Fibroblast of villous mesenchyme (primary cell): ENCODE results near the gene LNX2. TPM values are rescaled to one million over a fixed set of nuclear protein-coding genes. Genes with fewer than 3 reads are reported as not detected.

Experiments used
- DNase-seq: peaks from one replicate; pipeline ENCODE4 v3.0.0-alpha.2; 2010; ENCODE audit warnings: low read depth
- H3K4me3 ChIP-seq: 2 replicates; pipeline ENCODE4 v1.5.1; 2011; ENCODE audit warnings: low read depth, mild to moderate bottlenecking, low read length
- CTCF ChIP-seq: IDR thresholded peaks from 2 replicates; pipeline ENCODE4 v1.5.1; 2012; ENCODE audit warnings: low read depth, mild to moderate bottlenecking, low read length; ENCODE audit not compliant: insufficient read depth
- total RNA-seq: library from RNA; depleted of rRNA; stranded (reverse); fragments of >200 nt; gene quantifications from 2 replicates; pipeline ENCODE4 v1.2.3, GENCODE V29; 2012

LNX2 gene
- total RNA-seq, 1 donor = 7.8 TPM

- no peak for DNase-seq
- H3K4me3 ChIP-seq = no peak overlapping the region
- no peak for TF ChIP-seq CTCF
Measured at GRCh38 chr13:27526516-27526915, 93.8 kb downstream of the LNX2 start.

GRCh38 chr13:27524981-27525975 is 95.1 kb downstream of the LNX2 start:
- DNase-seq = no peak
- no peak for TF ChIP-seq CTCF

GRCh38 chr13:27523346-27524073 is 96.8 kb downstream of the LNX2 start:
- no peak for DNase-seq
- no peak for TF ChIP-seq CTCF

More at GRCh38 chr13:27524981-27525975, 95.1 kb downstream of the LNX2 start:
- H3K4me3 ChIP-seq = no peak overlapping the region

GRCh38 chr13:27522847-27523246 is 97.5 kb downstream of the LNX2 start:
- no peak for TF ChIP-seq CTCF
- no peak overlapping the region for H3K4me3 ChIP-seq

More at GRCh38 chr13:27523346-27524073, 96.8 kb downstream of the LNX2 start:
- H3K4me3 ChIP-seq = no peak overlapping the region

GRCh38 chr13:27516103-27516502 is 104.2 kb downstream of the LNX2 start:
- no peak overlapping the region for H3K4me3 ChIP-seq
- TF ChIP-seq CTCF = no peak
- no peak for DNase-seq

More at GRCh38 chr13:27522847-27523246, 97.5 kb downstream of the LNX2 start:
- no peak for DNase-seq

GRCh38 chr13:27510082-27510481 is 110.2 kb downstream of the LNX2 start:
- H3K4me3 ChIP-seq = no peak overlapping the region
- TF ChIP-seq CTCF = no peak
- DNase-seq = no peak
